Inflammatory macrophage treated with lipopolysaccharide for 1 hour (primary cell): ENCODE measurements around the gene AOAH.

Source experiments
- DNase-seq, 2 donors: peaks; one replicate each; pipeline ENCODE4 v3.0.0-alpha.2; 2020 to 2022

The AOAH gene, protein sequence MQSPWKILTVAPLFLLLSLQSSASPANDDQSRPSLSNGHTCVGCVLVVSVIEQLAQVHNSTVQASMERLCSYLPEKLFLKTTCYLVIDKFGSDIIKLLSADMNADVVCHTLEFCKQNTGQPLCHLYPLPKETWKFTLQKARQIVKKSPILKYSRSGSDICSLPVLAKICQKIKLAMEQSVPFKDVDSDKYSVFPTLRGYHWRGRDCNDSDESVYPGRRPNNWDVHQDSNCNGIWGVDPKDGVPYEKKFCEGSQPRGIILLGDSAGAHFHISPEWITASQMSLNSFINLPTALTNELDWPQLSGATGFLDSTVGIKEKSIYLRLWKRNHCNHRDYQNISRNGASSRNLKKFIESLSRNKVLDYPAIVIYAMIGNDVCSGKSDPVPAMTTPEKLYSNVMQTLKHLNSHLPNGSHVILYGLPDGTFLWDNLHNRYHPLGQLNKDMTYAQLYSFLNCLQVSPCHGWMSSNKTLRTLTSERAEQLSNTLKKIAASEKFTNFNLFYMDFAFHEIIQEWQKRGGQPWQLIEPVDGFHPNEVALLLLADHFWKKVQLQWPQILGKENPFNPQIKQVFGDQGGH

DNA sequence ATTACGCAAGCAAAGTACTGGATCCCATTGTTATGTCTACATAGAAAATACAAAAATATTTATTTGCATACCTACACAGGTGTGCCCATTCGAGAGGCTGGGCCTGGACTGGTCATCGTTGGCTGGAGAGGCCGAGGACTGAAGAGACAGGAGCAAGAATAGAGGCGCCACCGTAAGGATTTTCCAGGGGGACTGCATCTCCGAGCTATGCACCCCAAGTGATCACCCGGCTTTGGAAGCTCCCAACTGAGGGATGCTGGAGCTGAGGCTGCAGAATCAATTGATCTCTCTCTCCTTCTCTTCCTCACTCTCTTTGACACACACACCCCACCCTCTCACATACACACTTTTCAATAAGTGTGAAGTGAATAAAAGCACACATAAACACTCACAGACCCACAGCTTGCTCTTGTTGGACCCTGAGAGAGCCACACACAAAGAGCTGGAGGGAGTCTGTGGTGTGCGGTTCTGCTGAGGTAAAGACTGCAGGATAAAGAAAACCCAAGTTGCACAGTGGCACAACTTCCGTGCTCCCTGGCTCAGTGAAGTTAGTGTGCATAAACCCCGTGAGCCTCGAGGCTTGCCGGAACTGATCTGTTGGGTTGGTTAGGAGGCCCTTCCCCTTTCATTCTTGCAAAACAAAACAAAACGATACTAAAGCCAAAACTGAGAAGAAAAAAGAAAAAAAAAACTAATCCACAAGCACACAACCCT is at the start of gene AOAH:
AOAH (minus strand) TSS at position 544 of the 714 bp plus-strand sequence; CDS start at position 198, 346 bp downstream.
- peak; percentile 89 to 93 for DNase-seq

DNA sequence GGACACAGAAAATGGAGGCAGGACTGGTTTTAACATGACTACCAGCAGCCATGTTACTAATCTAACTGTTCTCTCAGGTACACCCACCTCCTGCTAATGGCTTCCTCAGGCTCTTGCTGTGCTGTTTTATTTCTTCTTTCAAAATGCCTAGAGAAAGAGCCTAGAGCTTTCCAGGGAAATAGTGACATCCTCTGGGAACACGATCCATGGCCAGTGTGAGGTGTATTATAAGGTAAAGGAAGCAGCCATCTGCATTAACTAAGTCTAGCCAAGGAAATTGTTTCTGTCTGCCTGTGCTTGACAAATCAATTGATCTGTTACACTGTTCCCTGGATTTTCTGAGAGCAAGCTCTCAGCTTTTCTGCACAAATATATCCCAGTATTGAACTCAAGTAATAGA is 42.2 kb upstream of the AOAH start:
- DNase-seq: no peak

DNA sequence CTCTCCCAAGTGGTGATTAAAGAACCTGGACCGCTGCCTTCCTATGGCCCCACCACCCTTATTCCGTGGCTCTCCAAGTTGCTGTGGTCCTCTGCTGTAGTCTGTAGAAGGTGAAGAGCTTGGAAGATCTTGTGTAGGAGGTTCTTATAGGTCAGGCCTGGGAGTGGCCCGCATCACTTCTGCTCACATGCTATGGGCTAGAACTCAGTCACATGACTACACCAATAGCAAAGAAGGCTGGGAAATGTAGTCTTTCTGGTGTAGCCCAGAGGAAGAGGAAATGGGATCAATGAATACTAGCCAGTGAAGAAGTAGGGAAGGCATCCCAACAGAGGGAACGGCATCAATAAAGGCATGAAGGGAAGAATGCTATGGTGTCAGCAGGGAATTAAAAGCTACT is 41.3 kb upstream of the AOAH start:
- peak; percentile 67 to 86 for DNase-seq

DNA sequence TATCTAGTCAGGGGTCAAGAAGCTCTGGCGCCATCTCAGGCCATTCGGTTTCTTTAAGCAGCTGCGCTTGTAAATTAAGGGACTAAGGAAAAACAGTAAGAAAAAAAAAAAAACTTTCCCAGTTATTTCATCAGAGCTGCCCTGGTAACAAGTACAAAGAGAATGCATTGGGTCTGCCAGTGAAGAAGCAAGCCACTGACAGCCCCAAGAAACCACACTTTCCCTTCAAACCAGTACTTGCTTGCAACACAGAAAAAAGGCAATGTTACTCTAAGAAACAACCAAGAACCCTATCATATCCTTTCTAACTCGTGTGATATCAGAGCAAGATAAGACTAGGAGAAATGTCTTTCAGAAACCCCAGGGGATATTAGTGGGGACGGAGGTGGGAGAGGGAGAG is 40.6 kb upstream of the AOAH start:
- DNase-seq: no peak

DNA sequence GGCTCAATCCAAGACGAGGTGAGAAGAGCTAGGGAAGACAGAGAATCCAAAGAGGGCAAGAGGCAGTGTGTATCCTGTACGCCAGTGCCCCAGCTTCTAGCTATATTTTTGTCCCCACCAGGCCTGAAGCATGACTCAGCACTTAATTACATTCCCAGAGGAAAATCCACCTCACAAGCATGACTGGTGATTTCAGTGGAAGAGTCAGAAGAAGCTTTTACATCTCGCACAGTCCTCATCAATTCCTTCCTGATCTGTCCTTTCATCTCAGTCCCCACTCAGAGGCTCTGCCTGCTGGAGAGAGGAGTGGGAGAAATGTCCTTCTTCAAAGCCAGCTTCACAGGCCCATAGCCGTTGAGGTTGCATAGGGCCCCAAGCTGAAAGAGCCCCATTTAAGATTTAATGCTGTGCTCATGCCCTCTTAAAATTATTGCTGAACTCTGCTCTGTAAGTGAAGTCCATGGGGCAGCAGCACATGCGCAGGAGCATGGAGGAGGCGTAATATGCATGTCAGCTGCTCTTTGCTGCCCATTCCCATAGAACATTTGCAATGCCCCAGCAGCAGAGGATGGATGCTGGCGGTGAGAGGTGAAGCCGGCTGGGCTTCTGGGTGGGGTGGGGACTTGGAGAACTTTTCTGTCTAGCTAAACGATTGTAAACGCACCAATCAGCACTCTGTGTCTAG is 39.0 kb upstream of the AOAH start:
- DNase-seq: no peak

DNA sequence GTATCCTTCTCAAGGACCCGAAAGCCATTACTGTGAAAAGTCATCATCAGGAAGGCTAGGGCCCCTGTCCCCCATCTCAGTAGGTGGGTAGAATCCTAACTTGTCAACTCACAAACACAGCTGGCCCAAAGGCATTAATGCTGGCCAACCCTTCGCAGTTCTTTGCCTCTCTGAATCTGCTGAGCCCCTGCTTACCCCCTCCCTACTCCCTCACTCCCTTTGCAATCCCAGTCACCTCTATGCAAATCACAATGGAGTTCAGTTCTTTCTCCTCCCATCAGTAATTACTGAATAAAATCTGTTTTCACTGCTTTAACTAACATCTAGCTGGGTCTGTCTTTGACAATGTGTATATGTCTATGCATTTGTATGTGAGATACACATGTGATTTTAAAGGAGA is 38.1 kb upstream of the AOAH start:
- no peak for DNase-seq

DNA sequence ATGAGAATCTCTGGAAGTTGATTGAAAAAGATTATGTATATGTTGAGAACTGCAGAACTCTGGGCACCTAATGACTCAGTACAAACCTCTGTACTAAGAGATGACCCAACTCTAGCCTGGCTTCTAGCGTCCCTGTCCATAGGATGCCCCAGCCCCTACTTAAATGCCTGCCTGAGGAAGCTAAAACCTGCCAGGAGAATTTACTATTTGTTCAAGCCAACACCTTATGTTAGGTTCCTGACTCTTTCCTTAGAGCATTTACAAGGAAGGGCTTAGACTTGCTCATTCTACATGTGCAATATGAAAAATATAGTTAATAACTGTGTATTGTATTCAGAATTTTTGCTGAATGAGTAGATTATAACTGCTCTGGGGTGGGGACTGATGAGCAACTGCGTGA is 37.5 kb upstream of the AOAH start:
- DNase-seq: no peak

DNA sequence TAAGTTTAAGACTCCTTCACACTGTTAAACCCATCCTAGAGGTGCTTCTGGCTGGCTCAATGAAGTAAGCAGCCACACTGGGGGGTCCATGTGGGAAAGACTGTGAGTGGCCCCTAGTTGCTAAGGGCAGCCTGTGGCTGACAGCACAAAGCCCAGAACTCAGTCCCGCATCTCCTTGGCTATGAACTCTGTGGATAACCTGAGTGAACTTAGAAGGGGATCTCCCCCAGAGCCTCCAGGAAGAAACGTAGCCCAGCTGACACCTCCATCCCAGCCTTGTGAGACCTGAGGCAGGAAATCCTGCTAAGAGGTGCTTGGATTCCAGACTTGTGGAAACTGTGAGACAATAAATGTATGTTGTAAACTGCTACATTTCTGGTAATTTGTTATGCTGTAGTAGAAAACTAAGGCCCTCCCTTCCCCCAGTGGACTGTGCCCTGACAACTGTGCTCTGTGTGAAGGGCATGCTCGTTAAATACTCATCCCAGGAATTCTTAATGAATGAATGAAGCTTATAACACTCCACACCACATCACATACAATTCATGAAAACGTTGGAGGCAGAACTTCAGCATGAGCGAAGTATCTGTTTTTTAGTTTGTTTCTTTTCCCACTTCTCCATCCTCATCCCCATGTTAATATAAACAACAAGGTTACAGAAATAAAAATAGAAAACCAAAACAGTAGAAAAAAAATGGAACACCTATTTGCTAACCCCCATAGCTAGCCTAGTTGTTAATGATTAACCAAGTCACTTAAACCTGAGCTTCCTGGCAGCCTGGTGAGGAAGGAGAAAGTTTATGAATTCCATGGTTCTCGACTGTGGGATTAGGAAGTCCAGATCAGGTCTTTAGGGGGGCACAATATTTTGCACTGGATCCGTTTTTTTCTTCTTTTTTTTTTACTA is 36.8 kb upstream of the AOAH start:
- DNase-seq: no peak

DNA sequence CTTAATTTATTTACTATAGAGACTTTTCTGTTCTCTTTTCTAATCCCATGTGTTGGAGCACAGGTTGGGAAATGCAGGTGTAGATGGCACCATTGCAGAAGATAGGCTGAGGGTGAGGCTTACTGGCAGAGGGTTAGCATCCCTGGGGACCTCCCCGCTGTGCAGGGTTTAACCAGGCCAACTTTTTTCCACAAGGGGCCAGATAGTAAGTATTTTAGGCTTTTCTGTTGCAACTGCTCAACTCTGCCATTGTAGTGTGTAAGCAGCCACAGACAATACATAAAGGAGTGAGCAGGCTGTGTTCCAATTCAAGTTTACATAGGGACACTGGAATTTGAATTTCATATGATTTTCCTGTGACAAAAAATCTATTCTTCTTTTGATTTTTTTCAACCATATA is 34.6 kb upstream of the AOAH start:
- no peak for DNase-seq

DNA sequence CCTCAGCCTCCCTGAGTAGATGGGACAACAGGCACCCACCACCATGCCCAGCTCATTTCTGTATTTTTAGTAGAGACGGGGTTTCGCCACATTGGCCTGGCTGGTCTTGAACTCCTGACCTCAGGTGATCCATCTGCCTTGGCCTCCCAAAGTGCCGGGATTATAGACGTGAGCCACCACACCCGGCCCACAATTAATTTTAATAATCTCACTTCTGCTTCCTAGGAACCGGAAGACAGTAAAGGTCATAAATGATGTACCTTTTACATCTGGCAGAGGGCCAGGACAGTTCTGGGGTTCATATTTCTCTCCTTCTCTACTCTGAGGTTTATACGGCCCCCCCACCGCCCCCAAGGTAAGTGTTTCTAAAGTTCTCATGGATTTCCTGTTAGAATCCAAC is 31.2 kb upstream of the AOAH start:
- no peak for DNase-seq

DNA sequence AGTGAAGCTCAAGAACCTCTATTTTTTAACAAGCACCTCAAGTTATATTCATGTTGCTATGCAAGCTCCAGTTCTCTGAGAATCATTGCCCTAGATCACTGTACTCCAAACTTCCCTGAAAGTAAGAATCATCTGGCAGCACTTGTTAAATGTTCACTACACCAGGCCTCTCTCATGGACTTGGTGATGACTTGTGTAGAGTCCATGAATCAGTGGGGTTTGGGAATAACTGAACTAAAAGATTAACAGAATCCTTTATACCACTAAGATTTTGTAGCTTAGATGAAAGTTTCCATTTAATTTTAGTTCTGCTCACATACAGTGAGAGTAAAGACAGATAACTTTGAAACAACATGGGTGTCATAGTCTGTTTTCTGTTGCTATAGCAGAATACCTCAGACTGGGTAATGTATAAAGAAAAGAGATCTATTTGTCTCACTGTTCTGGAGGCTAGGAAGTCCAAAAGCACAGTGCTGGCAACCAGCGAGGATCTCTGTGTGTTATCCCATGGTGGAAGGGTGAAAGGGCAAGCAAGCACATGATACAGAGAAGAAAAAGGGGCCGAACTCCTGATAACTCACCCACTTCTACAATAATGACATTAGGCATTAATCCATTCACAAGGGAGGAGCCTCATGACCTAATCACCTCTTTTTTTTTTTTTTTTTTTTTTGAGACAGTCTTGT is 27.9 kb upstream of the AOAH start:
- no peak for DNase-seq

DNA sequence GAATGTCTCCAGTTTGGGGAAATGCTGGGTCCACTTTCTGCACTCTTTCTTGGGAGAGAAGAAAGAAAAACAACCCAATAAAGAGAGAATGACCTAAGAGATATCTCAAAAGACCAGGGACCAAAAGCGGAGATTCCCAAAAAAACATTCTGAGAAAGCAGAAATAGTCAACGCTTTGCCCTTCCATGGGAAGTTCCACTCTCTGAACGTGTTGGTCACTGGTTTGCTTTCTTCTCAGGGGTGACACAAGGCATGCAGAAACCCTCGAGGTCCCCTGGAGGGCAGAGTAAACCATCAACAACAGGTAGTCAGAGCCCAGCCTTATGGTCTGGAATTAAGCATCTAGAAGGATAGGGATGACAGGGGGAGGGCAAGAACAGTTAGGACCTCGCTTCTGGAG is 26.2 kb upstream of the AOAH start:
- DNase-seq: peak; percentile 71 to 87

DNA sequence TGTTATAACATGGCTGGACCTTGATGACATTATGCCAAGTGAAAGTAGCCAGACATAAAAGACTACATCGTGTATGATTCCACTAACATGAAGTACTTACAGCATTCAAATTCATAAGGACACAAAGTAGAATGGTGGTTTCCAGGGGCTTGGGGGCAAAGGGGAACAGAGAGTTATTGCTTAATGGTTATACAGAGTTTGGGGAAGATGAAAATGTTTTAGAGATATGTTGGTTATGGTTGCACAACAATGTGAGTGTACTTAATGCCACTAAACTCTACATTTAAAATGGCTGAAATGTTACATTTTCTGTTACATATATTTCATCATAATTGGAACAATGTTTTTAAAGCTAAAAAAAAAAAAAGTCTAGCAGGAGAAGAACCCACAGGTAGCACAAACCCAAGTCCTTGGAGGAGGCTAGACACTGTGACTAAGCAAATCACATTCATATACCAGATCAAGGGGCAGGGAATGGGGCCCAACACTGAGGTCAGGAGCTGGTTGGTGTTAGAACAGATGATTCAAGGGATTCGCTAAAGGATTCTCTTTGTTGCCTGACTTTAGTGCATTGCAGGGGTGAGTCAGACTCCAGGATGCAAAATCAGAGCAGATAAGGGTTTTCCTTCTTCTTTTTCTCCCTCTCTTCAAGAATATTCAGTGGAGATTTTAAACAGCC is 25.1 kb upstream of the AOAH start:
- peak; percentile 90 to 97 for DNase-seq

DNA sequence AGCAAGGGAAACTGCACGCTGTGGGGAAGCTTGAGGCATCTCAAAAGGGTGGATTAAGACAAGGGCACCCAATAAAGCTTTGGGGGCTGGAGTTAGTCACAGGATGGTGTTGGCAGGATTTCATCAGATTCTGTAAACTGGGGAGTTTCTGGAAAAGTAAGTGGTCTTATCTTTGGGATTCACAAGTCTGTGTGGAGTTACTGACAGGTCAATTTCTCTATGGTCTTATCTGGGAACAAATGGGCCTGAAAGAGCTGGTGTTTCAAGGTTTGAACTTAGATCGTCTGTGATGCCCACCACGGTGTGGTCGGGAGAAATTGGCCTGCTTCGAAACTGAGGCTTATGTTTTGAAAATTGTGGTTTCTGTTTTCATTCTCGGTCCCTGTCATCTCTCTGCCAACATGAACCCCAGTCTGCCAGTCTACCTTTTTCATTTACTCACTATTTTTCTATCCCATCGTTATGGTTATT is 23.8 kb upstream of the AOAH start:
- peak in 1 of 2 donors; percentile 63 for DNase-seq

DNA sequence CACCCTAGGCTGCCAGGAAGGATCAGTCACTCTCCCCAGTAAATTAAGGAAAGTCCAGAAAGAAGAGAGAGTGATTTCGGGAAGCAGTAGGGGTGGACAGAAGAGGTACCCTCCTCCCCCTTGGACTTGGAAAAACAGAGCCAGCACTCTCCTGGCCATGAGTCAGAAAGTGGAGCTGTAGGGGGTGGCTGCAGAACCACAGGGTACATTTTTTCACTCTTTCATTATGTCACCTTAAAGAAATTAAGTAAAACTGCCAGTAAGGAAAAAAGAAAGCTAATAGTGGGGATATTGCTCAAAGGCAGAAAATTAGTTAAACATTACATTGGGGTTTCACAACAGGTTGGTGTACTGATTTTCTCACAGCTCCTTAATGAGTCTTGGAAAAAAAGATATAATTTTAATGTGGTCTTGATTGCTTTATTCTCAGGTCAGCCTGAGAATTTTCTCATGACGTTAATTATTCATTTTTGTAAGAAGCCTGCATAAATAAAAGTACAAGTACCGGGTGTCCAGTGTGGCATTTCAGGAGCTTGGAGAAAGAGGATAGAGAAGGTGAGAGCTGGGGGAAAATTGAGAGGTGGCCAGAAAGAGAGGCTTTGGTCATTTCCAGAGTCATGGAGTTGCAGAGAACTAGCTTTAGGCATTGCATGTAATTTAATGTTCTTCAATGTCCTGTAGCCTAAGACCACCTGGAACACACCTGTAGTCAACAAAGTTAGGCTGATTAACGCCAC is 23.2 kb upstream of the AOAH start:
- peak in 1 of 2 donors; percentile 71 for DNase-seq

DNA sequence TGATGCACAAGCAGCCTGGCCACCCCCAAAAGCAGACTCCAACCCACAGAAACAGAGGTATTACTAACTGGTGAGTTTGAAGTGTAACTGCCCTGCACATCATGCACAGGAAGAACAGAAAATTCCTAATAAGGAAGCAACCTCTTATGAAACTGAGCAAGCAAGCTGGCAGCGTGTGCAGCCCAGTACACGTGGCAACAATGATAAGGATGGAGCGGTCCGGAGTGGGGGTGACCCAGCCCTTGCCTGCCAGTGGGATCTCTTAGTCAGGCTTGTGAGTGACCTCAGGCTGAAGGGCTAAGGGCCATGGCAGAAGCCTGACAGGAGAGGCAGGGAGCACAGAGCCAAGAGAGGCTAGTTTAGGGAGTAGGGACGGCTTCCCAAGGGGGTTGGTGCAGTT is 22.1 kb upstream of the AOAH start:
- peak; percentile 64 to 86 for DNase-seq

DNA sequence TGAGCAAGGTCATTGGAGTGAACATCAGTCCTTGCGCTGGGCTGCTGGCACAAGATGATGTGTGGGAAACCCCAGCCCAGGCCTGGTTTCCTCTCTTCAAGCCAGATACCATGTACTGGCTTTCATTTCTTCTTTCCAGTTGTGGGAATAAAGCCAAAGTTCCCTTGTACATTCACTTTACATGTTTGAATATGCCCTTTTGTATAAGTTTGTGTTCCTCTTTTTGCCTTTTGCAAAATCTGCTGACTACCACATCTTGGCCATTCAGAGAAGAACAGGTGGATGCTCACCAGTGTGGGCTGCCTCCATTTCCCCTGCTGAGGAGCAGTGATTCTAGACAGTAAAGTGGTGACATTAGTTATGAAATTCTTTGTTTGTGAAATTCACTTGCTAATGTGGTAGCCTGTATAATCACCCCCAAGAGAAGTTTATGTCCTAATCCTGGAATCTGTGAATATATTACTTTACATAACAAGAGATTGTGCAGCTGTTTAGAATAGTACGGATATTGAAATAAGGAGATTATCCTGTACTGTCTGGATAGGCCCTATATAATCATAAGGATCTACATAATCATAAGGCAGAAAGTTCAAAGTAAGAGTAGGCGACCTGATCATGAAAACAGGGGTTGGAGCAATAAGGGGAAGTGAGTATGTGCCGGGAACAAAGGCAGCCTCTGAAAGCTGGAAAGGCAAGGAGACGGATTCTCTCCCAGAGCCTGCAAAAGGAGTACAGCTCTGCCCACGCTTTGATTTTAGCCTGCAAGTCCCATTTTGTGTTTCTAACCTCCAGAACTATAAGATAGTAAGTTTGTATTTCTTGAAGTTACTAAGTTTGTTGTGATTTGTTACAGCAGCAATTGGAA is 18.8 kb upstream of the AOAH start:
- DNase-seq: peak; percentile 89 to 98

DNA sequence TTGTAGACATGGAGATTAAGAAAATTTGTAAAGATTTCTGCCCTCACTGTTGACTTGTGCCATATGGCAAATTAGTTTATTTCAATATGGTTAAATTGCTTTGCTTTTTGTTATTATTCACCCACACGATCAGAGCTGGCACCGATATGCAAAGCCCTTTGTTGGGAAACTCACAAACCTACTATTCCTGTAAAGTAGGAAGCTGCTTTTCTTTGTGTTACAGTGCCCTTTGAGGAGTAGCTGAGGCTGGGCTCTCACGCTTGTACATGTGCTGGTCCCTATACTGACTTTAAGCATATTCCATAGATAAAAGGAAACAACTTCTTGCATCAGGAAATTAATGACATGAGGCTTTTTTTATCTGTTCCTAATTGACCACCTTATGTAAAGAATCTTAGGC is 17.6 kb upstream of the AOAH start:
- peak; percentile 65 to 83 for DNase-seq

DNA sequence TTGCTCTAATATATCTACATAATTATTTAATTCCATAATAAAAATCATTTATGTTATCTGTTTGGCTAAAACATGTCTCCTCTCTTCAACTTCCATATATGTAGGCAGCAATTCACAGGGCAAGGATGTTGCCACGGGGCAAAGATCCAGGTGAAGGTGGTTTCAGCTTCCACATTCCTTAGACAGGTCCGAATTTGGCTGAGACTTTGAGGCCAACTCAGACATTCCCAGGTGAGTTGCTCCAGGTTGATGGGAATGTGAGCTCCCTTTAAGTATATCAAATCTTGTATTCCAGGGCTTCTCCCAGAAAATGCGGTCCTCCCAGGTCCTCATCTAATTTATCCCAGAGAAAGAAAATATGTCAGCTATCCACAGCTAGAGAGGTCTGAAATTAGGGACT is 15.1 kb upstream of the AOAH start:
- DNase-seq: no peak
